HUES48 (cell line): ENCODE measurements around the gene MGAT3.
"Not testable (repeated sequence)": the region's sequence is repeated elsewhere in the genome, so short reads cannot be mapped to it uniquely, and the experiment has no call there.

Experiments
- H3K27ac ChIP-seq: one replicate; pipeline ENCODE4 v1.7.0; 2013; ENCODE audit warnings: low read depth, low read length, inconsistent platforms
- H3K27me3 ChIP-seq: 2 replicates; pipeline ENCODE4 v1.6.1; 2013; ENCODE audit warnings: mild to moderate bottlenecking, low read length; ENCODE audit not compliant: control insufficient read depth, insufficient read depth
- H3K36me3 ChIP-seq: 2 replicates; pipeline ENCODE4 v1.6.1; 2013; ENCODE audit warnings: low read length; ENCODE audit not compliant: control insufficient read depth, insufficient read depth
- H3K4me1 ChIP-seq: 2 replicates; pipeline ENCODE4 v1.6.1; 2013; ENCODE audit warnings: mild to moderate bottlenecking, low read length; ENCODE audit not compliant: control insufficient read depth, insufficient read depth
- H3K4me3 ChIP-seq: 2 replicates; pipeline ENCODE4 v1.5.1; 2013; ENCODE audit warnings: mild to moderate bottlenecking, low read depth, low read length
- H3K9ac ChIP-seq: 2 replicates; pipeline ENCODE4 v1.6.1; 2013; ENCODE audit warnings: mild to moderate bottlenecking, low read depth, low read length, moderate library complexity
- H3K9me3 ChIP-seq: 2 replicates; pipeline ENCODE4 v1.6.1; 2013; ENCODE audit warnings: low read length; ENCODE audit not compliant: control insufficient read depth, insufficient read depth

The MGAT3 gene

GRCh38 chr22:39504071-39504470, 47.3 kb downstream of the MGAT3 start:
- Histone ChIP-seq H3K27me3 (peaks cover 60% of the 10 kb centered on the region), H3K9ac (no peak overlapping the region), H3K4me1 (peaks cover 6% of the 10 kb centered on the region), H3K36me3 (peaks cover 49% of the 10 kb centered on the region), H3K27ac (no peak overlapping the region), H3K4me3 (no peak overlapping the region), H3K9me3 (no peaks in the 10 kb centered on the region)

GRCh38 chr22:39507021-39507420, 50.2 kb downstream of the MGAT3 start:
- H3K9me3 ChIP-seq, H3K9ac ChIP-seq, H3K4me1 ChIP-seq, H3K4me3 ChIP-seq, H3K27ac ChIP-seq: not testable (repeated sequence)
- Histone ChIP-seq H3K36me3 (peaks cover 67% of the 10 kb centered on the region), H3K27me3 (peaks cover 66% of the 10 kb centered on the region)

- H3K9me3 ChIP-seq: no peaks in the 10 kb centered on the region
- H3K27me3 ChIP-seq: peaks cover 76% of the 10 kb centered on the region
- peaks cover 79% of the 10 kb centered on the region for H3K36me3 ChIP-seq
- H3K9ac ChIP-seq: no peak overlapping the region
- H3K27ac ChIP-seq: no peak overlapping the region
- peaks cover 3% of the 10 kb centered on the region; the same call in 1 of the 2 replicates for H3K4me1 ChIP-seq
- H3K4me3 ChIP-seq: no peak overlapping the region
Measured at GRCh38 chr22:39508393-39508792, 51.6 kb downstream of the MGAT3 start.

- Histone ChIP-seq H3K27me3 (peaks cover 89% of the 10 kb centered on the region), H3K4me3 (no peak overlapping the region), H3K9me3 (no peaks in the 10 kb centered on the region), H3K4me1 (peaks cover 3% of the 10 kb centered on the region; the same call in 1 of the 2 replicates), H3K36me3 (peaks cover 81% of the 10 kb centered on the region), H3K9ac (no peak overlapping the region), H3K27ac (no peak overlapping the region)
Measured at GRCh38 chr22:39510529-39511149, 53.8 kb downstream of the MGAT3 start.

GRCh38 chr22:39511226-39511625, 54.4 kb downstream of the MGAT3 start:
- Histone ChIP-seq H3K9ac (no peak overlapping the region), H3K4me1 (peaks cover 3% of the 10 kb centered on the region; the same call in 1 of the 2 replicates), H3K4me3 (no peak overlapping the region), H3K27me3 (peaks cover 86% of the 10 kb centered on the region), H3K36me3 (peaks cover 81% of the 10 kb centered on the region), H3K9me3 (no peaks in the 10 kb centered on the region), H3K27ac (no peak overlapping the region)

- H3K4me1 ChIP-seq: peaks cover 3% of the 10 kb centered on the region; the same call in 1 of the 2 replicates
- H3K9me3 ChIP-seq: no peaks in the 10 kb centered on the region
- peaks cover 78% of the 10 kb centered on the region for H3K36me3 ChIP-seq
- H3K9ac ChIP-seq: no peak overlapping the region
- H3K27me3 ChIP-seq: peaks cover 78% of the 10 kb centered on the region
- no peak overlapping the region for H3K4me3 ChIP-seq
- no peak overlapping the region for H3K27ac ChIP-seq
Measured at GRCh38 chr22:39512026-39512425, 55.2 kb downstream of the MGAT3 start.

GRCh38 chr22:39513791-39514190, 57.0 kb downstream of the MGAT3 start:
- Histone ChIP-seq H3K27me3 (peaks cover 70% of the 10 kb centered on the region), H3K36me3 (peaks cover 66% of the 10 kb centered on the region), H3K4me1 (peaks cover 7% of the 10 kb centered on the region; the same call in 1 of the 2 replicates), H3K27ac (no peak overlapping the region), H3K4me3 (no peak overlapping the region), H3K9me3 (no peaks in the 10 kb centered on the region), H3K9ac (no peak overlapping the region)

- H3K27me3 ChIP-seq: peaks cover 64% of the 10 kb centered on the region
- H3K9me3 ChIP-seq: no peaks in the 10 kb centered on the region
- peaks cover 60% of the 10 kb centered on the region for H3K36me3 ChIP-seq
- no peak overlapping the region for H3K4me3 ChIP-seq
- peaks cover 10% of the 10 kb centered on the region; the same call in 1 of the 2 replicates for H3K4me1 ChIP-seq
- no peak overlapping the region for H3K27ac ChIP-seq
- H3K9ac ChIP-seq: no peak overlapping the region
Measured at GRCh38 chr22:39514373-39514973, 57.7 kb downstream of the MGAT3 start.

GRCh38 chr22:39515266-39516050, 58.6 kb downstream of the MGAT3 start:
- H3K27ac ChIP-seq: no peak overlapping the region
- H3K36me3 ChIP-seq: peaks cover 58% of the 10 kb centered on the region
- H3K4me1 ChIP-seq: peaks cover 10% of the 10 kb centered on the region; the same call in 1 of the 2 replicates
- H3K9ac ChIP-seq: no peak overlapping the region
- no peak overlapping the region for H3K4me3 ChIP-seq
- H3K27me3 ChIP-seq: peaks cover 54% of the 10 kb centered on the region
- no peaks in the 10 kb centered on the region for H3K9me3 ChIP-seq

GRCh38 chr22:39517470-39517869, 60.7 kb downstream of the MGAT3 start:
- H3K4me3 ChIP-seq: no peak overlapping the region
- no peak overlapping the region for H3K9ac ChIP-seq
- H3K27ac ChIP-seq: no peak overlapping the region
- H3K4me1 ChIP-seq: peaks cover 12% of the 10 kb centered on the region
- H3K27me3 ChIP-seq: peaks cover 35% of the 10 kb centered on the region; the same call in 1 of the 2 replicates
- H3K36me3 ChIP-seq: peaks cover 57% of the 10 kb centered on the region
- H3K9me3 ChIP-seq: no peaks in the 10 kb centered on the region
